Mesothelial cell of epicardium (in vitro differentiated cells): ENCODE measurements around the gene LEPR. TPM values are rescaled to one million over a fixed set of nuclear protein-coding genes. Genes with fewer than 3 reads are reported as not detected.

Source experiments
- DNase-seq, 2 experiments: peaks; one replicate each; pipeline ENCODE4 v3.0.0; 2021; ENCODE audit warnings: low spot score in 2 of 2; ENCODE audit not compliant: unreplicated experiment in 2 of 2
- H3K27ac Mint-ChIP-seq: 2 replicates; pipeline ENCODE4 v1.8.0; 2021; ENCODE audit warnings: mixed read lengths
- H3K27me3 Mint-ChIP-seq: 2 replicates; pipeline ENCODE4 v1.8.0; 2021; ENCODE audit warnings: low read depth, mixed read lengths
- H3K36me3 Mint-ChIP-seq: 2 replicates; pipeline ENCODE4 v1.8.0; 2021; ENCODE audit warnings: mixed read lengths
- H3K4me1 Mint-ChIP-seq: 2 replicates; pipeline ENCODE4 v1.8.0; 2021; ENCODE audit warnings: mixed read lengths
- H3K4me3 Mint-ChIP-seq: 2 replicates; pipeline ENCODE4 v1.8.0; 2021; ENCODE audit warnings: mild to moderate bottlenecking, moderate library complexity, mixed read lengths
- H3K9me3 Mint-ChIP-seq: 2 replicates; pipeline ENCODE4 v1.8.0; 2021; ENCODE audit warnings: mixed read lengths
- CTCF ChIP-seq: fragments of 200-600 bp; sonication (generic); IDR thresholded peaks from one replicate; pipeline ENCODE4 v1.5.0; 2021; ENCODE audit warnings: antibody characterized with exemption; ENCODE audit not compliant: unreplicated experiment
- total RNA-seq: library from RNA; stranded (reverse); gene quantifications from 3 replicates; pipeline ENCODE4 v1.2.1, GENCODE V29; 2021

LEPR gene
- total RNA-seq, 1 donor from 2014 or later = 5.0 TPM

GRCh38 chr1:65393347-65393746 lies 27.1 kb upstream of the LEPR start:
- DNase-seq = no peak
- no peaks in the 10 kb centered on the region for H3K9me3 Mint-ChIP-seq
- H3K27ac Mint-ChIP-seq = no peak overlapping the region
- H3K4me3 Mint-ChIP-seq = no peak overlapping the region
- H3K4me1 Mint-ChIP-seq = no peaks in the 10 kb centered on the region
- H3K36me3 Mint-ChIP-seq = peaks cover 18% of the 10 kb centered on the region
- TF ChIP-seq CTCF = no peak
- H3K27me3 Mint-ChIP-seq = no peaks in the 10 kb centered on the region

GRCh38 chr1:65393928-65394327 lies 26.5 kb upstream of the LEPR start:
- Mint-ChIP-seq H3K4me3 (no peak overlapping the region), H3K9me3 (no peaks in the 10 kb centered on the region), H3K27me3 (no peaks in the 10 kb centered on the region), H3K27ac (no peak overlapping the region), H3K4me1 (no peaks in the 10 kb centered on the region), H3K36me3 (peaks cover 18% of the 10 kb centered on the region)
- no peak for DNase-seq
- no peak for TF ChIP-seq CTCF

- no peak overlapping the region for H3K4me3 Mint-ChIP-seq
- no peaks in the 10 kb centered on the region for H3K9me3 Mint-ChIP-seq
- H3K27ac Mint-ChIP-seq = no peak overlapping the region
- TF ChIP-seq CTCF = no peak
- peaks cover 17% of the 10 kb centered on the region for H3K36me3 Mint-ChIP-seq
- no peaks in the 10 kb centered on the region for H3K4me1 Mint-ChIP-seq
- no peak for DNase-seq
- no peaks in the 10 kb centered on the region for H3K27me3 Mint-ChIP-seq
Measured at GRCh38 chr1:65395887-65396612, 24.4 kb upstream of the LEPR start.

GRCh38 chr1:65398083-65398482 lies 22.4 kb upstream of the LEPR start:
- no peak overlapping the region for H3K4me3 Mint-ChIP-seq
- no peak overlapping the region for H3K27ac Mint-ChIP-seq
- no peak for DNase-seq
- no peaks in the 10 kb centered on the region for H3K27me3 Mint-ChIP-seq
- TF ChIP-seq CTCF = no peak
- H3K4me1 Mint-ChIP-seq = no peaks in the 10 kb centered on the region
- H3K36me3 Mint-ChIP-seq = peaks cover 14% of the 10 kb centered on the region
- H3K9me3 Mint-ChIP-seq = no peaks in the 10 kb centered on the region

GRCh38 chr1:65399003-65399402 lies 21.5 kb upstream of the LEPR start:
- Mint-ChIP-seq H3K27ac (no peak overlapping the region), H3K36me3 (peaks cover 14% of the 10 kb centered on the region), H3K27me3 (no peaks in the 10 kb centered on the region), H3K4me1 (no peaks in the 10 kb centered on the region), H3K4me3 (no peak overlapping the region), H3K9me3 (no peaks in the 10 kb centered on the region)
- no peak for TF ChIP-seq CTCF
- no peak for DNase-seq
